ENCODE results near the gene NTF4. TPM values are rescaled to one million over a fixed set of nuclear protein-coding genes. Genes with fewer than 3 reads are reported as not detected.
"Not testable (repeated sequence)": the region's sequence is repeated elsewhere in the genome, so short reads cannot be mapped to it uniquely, and the experiment has no call there.

The NTF4 gene
- total RNA-seq, 1 donor = not detected

DNA sequence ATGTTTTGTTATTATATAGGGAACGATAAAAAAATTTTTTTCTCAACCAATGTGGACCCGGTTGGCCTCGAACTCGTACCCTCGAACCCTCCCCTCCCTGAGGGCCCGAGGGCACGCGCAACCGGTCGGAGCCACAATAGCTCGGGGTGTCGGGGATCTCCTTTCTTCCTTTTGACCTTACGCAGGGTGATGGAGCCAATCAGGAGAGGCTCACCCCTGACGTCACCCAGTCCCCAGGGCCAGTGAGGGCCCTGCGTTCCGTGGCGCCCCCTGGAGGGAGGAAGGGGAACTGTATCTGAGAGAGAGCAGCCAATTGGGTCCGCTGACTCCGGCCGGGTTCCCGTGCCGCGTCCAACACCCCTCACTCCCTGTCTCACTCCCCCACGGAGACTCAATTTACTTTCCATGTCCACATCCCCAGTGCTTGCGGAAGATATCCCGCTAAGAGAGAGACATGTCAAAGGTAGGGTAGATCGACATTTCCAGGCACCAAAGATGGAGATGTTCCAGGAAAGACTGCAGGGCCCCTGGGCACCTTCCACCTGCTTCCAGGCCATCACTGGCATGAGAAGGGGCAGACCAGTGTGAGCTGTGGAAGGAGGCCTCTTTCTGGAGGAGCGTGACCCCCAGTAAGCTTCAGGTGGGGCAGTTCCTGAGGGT lies 32.8 kb downstream of the NTF4 start, which contains the start of gene CGB2:
CGB2 (plus strand) TSS at position 249 of the 660 bp plus-strand sequence; CDS start at position 455, 206 bp downstream.
- not testable (repeated sequence) for H3K27ac ChIP-seq (ENCODE audit: low read depth, low read length); H3K36me3 ChIP-seq (ENCODE audit: insufficient read depth, low read length); H4K20me1 ChIP-seq (ENCODE audit: insufficient read depth, low read length); H2AFZ ChIP-seq (ENCODE audit: low read length); H3K4me3 ChIP-seq (ENCODE audit: insufficient read depth, low read length); H3K79me2 ChIP-seq (ENCODE audit: insufficient read depth, low read length); H3K4me1 ChIP-seq (ENCODE audit: insufficient read depth, low read length); H3K27me3 ChIP-seq (ENCODE audit: insufficient read depth, low read length); H3K9me3 ChIP-seq (ENCODE audit: low read depth, low read length); H3K4me2 ChIP-seq (ENCODE audit: insufficient read depth, low read length)
- DNase-seq (ENCODE audit: insufficient read length, low spot score, missing footprints) = peak; percentile 61
- TF ChIP-seq, protein P1, sequence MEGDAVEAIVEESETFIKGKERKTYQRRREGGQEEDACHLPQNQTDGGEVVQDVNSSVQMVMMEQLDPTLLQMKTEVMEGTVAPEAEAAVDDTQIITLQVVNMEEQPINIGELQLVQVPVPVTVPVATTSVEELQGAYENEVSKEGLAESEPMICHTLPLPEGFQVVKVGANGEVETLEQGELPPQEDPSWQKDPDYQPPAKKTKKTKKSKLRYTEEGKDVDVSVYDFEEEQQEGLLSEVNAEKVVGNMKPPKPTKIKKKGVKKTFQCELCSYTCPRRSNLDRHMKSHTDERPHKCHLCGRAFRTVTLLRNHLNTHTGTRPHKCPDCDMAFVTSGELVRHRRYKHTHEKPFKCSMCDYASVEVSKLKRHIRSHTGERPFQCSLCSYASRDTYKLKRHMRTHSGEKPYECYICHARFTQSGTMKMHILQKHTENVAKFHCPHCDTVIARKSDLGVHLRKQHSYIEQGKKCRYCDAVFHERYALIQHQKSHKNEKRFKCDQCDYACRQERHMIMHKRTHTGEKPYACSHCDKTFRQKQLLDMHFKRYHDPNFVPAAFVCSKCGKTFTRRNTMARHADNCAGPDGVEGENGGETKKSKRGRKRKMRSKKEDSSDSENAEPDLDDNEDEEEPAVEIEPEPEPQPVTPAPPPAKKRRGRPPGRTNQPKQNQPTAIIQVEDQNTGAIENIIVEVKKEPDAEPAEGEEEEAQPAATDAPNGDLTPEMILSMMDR (IDR thresholded peaks at IDR 0.05; ENCODE audit: extremely low read depth, low read depth, low read length) = peak; percentile 37

DNA sequence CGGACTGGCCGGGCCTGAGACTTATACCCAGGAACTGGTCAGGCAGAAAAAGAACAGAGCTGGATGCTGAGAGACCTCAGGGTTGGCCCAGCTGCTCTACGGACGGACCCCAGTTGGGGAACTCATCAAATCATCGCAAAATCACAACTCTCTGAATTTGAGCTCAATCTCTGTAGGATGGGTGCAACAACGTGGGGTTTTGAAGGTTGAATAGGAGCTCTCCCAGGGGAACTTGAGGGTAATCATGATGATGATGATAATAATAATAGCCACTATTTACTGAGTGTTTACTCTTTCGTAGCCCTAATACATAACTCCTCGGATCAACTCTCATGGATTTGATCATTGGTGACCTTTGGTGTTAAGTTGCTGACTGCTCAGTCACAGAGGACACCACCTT lies 34.3 kb downstream of the NTF4 start:
- not testable (repeated sequence) for H3K36me3 ChIP-seq (ENCODE audit: insufficient read depth, low read length); H4K20me1 ChIP-seq (ENCODE audit: insufficient read depth, low read length); H3K4me2 ChIP-seq (ENCODE audit: insufficient read depth, low read length); DNase-seq (ENCODE audit: insufficient read length, low spot score, missing footprints); H3K4me1 ChIP-seq (ENCODE audit: insufficient read depth, low read length); H3K9me3 ChIP-seq (ENCODE audit: low read depth, low read length); H3K4me3 ChIP-seq (ENCODE audit: insufficient read depth, low read length); H3K27ac ChIP-seq (ENCODE audit: low read depth, low read length); H2AFZ ChIP-seq (ENCODE audit: low read length); H3K27me3 ChIP-seq (ENCODE audit: insufficient read depth, low read length); H3K79me2 ChIP-seq (ENCODE audit: insufficient read depth, low read length)

DNA sequence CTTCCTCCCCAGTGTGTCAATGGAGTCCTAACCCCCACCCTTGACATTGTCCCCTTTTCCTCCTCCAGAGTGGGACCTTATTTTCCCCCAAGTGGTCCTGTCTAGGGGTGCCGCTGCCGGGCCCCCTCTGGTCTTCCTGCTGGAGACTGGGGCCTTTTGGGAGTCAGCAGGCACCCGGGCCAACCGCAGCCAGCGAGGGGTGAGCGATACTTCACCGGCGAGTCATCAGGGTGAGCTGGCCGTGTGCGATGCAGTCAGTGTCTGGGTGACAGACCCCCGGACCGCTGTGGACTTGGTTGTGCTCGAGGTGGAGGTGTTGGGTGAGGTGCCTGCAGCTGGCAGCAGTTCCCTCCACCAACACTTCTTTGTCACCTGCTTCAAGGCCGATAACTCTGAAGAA lies 34.9 kb downstream of the NTF4 start:
- H3K27ac ChIP-seq (ENCODE audit: low read depth, low read length); H3K9me3 ChIP-seq (ENCODE audit: low read depth, low read length); H2AFZ ChIP-seq (ENCODE audit: low read length); H3K4me3 ChIP-seq (ENCODE audit: insufficient read depth, low read length); H3K36me3 ChIP-seq (ENCODE audit: insufficient read depth, low read length); H3K27me3 ChIP-seq (ENCODE audit: insufficient read depth, low read length); H3K4me2 ChIP-seq (ENCODE audit: insufficient read depth, low read length); H4K20me1 ChIP-seq (ENCODE audit: insufficient read depth, low read length); H3K4me1 ChIP-seq (ENCODE audit: insufficient read depth, low read length); H3K79me2 ChIP-seq (ENCODE audit: insufficient read depth, low read length): not testable (repeated sequence)
- peak; percentile 68 for DNase-seq (ENCODE audit: insufficient read length, low spot score, missing footprints)

DNA sequence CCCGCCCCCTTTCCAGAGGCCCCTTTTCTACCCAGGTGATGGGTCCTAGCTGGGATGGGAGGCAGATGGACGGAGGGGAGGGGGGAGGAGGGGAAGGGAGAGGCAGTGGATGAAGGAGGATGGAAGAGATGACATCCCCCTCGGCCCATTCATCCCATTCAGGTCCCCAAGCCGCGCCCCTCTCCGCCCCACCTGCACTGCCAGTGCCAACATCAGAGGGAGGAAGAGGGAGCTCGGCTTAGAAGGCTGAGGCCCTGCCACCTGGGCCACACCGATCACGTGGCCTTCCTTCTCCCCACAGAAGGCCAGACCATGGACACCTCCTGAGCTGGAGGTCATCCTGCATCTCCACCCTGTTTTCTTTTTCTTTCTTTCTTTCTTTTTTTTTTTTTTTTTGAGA lies 35.9 kb downstream of the NTF4 start:
- H4K20me1 ChIP-seq (ENCODE audit: insufficient read depth, low read length); H3K9me3 ChIP-seq (ENCODE audit: low read depth, low read length); H2AFZ ChIP-seq (ENCODE audit: low read length); H3K4me1 ChIP-seq (ENCODE audit: insufficient read depth, low read length); H3K79me2 ChIP-seq (ENCODE audit: insufficient read depth, low read length); H3K4me2 ChIP-seq (ENCODE audit: insufficient read depth, low read length); H3K27ac ChIP-seq (ENCODE audit: low read depth, low read length); H3K36me3 ChIP-seq (ENCODE audit: insufficient read depth, low read length); H3K27me3 ChIP-seq (ENCODE audit: insufficient read depth, low read length); H3K4me3 ChIP-seq (ENCODE audit: insufficient read depth, low read length); DNase-seq (ENCODE audit: insufficient read length, low spot score, missing footprints): not testable (repeated sequence)

DNA sequence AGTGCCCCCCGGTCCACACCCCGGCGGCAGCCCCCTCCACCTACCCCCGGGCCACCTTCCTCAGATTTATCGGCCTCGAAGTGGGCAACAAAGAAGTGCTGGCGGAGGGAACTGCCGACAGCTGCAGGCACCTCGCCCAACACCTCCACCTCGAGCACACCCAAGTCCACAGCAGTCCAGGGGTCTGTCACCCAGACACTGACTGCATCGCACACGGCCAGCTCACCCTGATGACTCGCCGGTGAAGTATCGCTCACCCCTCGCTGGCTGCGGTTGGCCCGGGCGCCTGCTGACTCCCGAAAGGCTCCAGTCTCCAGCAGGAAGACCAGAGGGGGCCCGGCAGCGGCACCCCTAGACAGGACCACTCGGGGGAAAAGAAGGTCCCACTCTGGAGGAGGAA lies 39.0 kb downstream of the NTF4 start:
- not testable (repeated sequence) for H3K27me3 ChIP-seq (ENCODE audit: insufficient read depth, low read length); H3K9me3 ChIP-seq (ENCODE audit: low read depth, low read length); H3K4me2 ChIP-seq (ENCODE audit: insufficient read depth, low read length); H3K36me3 ChIP-seq (ENCODE audit: insufficient read depth, low read length); H2AFZ ChIP-seq (ENCODE audit: low read length); H3K4me1 ChIP-seq (ENCODE audit: insufficient read depth, low read length); DNase-seq (ENCODE audit: insufficient read length, low spot score, missing footprints); H3K4me3 ChIP-seq (ENCODE audit: insufficient read depth, low read length); H3K79me2 ChIP-seq (ENCODE audit: insufficient read depth, low read length); H4K20me1 ChIP-seq (ENCODE audit: insufficient read depth, low read length); H3K27ac ChIP-seq (ENCODE audit: low read depth, low read length)

DNA sequence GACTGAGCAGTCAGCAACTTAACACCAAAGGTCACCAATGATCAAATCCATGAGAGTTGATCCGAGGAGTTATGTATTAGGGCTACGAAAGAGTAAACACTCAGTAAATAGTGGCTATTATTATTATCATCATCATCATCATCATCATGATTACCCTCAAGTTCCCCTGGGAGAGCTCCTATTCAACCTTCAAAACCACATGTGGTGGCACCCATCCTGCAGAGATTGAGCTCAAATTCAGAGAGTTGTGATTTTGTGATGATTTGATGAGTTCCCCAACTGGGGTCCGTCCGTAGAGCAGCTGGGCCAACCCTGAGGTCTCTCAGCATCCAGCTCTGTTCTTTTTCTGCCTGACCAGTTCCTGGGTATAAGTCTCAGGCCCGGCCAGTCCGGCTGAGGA lies 39.5 kb downstream of the NTF4 start:
- H2AFZ ChIP-seq (ENCODE audit: low read length); DNase-seq (ENCODE audit: insufficient read length, low spot score, missing footprints); H3K79me2 ChIP-seq (ENCODE audit: insufficient read depth, low read length); H3K27me3 ChIP-seq (ENCODE audit: insufficient read depth, low read length); H4K20me1 ChIP-seq (ENCODE audit: insufficient read depth, low read length); H3K27ac ChIP-seq (ENCODE audit: low read depth, low read length); H3K9me3 ChIP-seq (ENCODE audit: low read depth, low read length); H3K4me2 ChIP-seq (ENCODE audit: insufficient read depth, low read length); H3K4me1 ChIP-seq (ENCODE audit: insufficient read depth, low read length); H3K4me3 ChIP-seq (ENCODE audit: insufficient read depth, low read length); H3K36me3 ChIP-seq (ENCODE audit: insufficient read depth, low read length): not testable (repeated sequence)

DNA sequence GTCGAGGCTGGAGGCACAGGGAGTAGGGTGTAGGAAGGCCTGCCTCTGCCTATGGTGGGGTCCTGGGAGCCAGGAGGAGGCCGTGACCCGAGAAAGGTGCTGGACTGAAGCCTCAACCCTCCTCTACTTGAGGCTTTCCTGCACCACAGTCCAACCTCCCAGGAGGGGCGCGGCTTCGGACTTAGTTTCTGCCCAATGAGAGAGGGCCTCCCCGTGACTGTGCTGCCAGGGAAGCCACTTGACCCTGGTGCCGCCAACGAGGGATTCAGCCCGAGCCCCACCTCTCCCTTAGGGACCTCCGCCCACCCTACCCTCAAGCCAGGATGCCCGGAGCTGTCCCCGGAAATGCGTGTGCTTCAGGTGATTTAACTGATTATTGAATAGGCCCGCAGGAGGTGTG lies 40.4 kb downstream of the NTF4 start, which contains the start of gene CGB3:
CGB3 (minus strand) TSS at position 101 of the 400 bp plus-strand sequence. CDS start 362 bp downstream, outside the sequence.
- H3K4me1 ChIP-seq (ENCODE audit: insufficient read depth, low read length); DNase-seq (ENCODE audit: insufficient read length, low spot score, missing footprints); H3K4me3 ChIP-seq (ENCODE audit: insufficient read depth, low read length); H3K9me3 ChIP-seq (ENCODE audit: low read depth, low read length); H3K27ac ChIP-seq (ENCODE audit: low read depth, low read length); H3K4me2 ChIP-seq (ENCODE audit: insufficient read depth, low read length); H3K27me3 ChIP-seq (ENCODE audit: insufficient read depth, low read length); H3K36me3 ChIP-seq (ENCODE audit: insufficient read depth, low read length); H4K20me1 ChIP-seq (ENCODE audit: insufficient read depth, low read length); H2AFZ ChIP-seq (ENCODE audit: low read length); H3K79me2 ChIP-seq (ENCODE audit: insufficient read depth, low read length): not testable (repeated sequence)

All from osteoblast (primary cell).